Measurements from ENCODE around the gene MICU1. TPM values are rescaled to one million over a fixed set of nuclear protein-coding genes. Genes with fewer than 3 reads are reported as not detected.

MICU1 gene
- total RNA-seq, 1 experiment from 2014 or later = 39.4 TPM

GRCh38 chr10:72370201-72370722, 255.6 kb downstream of the MICU1 start:
- RAD21 ChIA-PET (ENCODE audit: low non-redundant PET in 1 of 2, low total read pairs in 2 of 2, uncharacterized antibody in 2 of 2, unreplicated experiment in 2 of 2) = no interaction called here
- Histone ChIP-seq H3K4me1 (ENCODE audit: control insufficient read depth in 1 of 2, insufficient read depth in 2 of 2, low read length in 2 of 2) (no peaks in the 10 kb centered on the region), H2AFZ (ENCODE audit: low read depth, low read length, poor library complexity, severe bottlenecking) (no peak overlapping the region), H3K27ac (ENCODE audit: low read depth, low read length) (no peak overlapping the region), H3K4me3 (replicated peaks in 1 of 2; ENCODE audit: low read depth in 1 of 2, low read length in 2 of 2) (no peak overlapping the region), H4K20me1 (ENCODE audit: insufficient read depth) (no peaks in the 10 kb centered on the region), H3K79me2 (ENCODE audit: insufficient read depth, low read length) (no peaks in the 10 kb centered on the region), H3K9ac (ENCODE audit: low read length) (no peak overlapping the region), H3K36me3 (ENCODE audit: control insufficient read depth in 1 of 2, insufficient read depth in 2 of 2, low read length in 2 of 2) (no peaks in the 10 kb centered on the region), H3K9me3 (ENCODE audit: control insufficient read depth in 1 of 2, insufficient read depth in 1 of 2, low read depth in 1 of 2, low read length in 2 of 2) (no peaks in the 10 kb centered on the region), H3K9me2 (ENCODE audit: insufficient read depth) (no peaks in the 10 kb centered on the region), H3K4me2 (ENCODE audit: low read length) (no peak overlapping the region), H3K27me3 (ENCODE audit: insufficient read depth, low read length) (no peaks in the 10 kb centered on the region)
- DNase-seq (ENCODE audit: low read depth, low spot score) = no peak
- ATAC-seq = no peak
- no TSS peak for BruUV-seq (replicated peaks)
- intact Hi-C loops (cut with micrococcal nuclease) = no loop called here
- CTCF ChIA-PET = no interaction called here
- TF ChIP-seq ATF3 (IDR thresholded peaks at IDR 0.05) (no peak), ELF1 (IDR thresholded peaks at IDR 0.05; ENCODE audit: borderline replicate concordance, low read depth) (no peak), FOSL1 (IDR thresholded peaks at IDR 0.05; ENCODE audit: low read depth) (no peak), MAX (IDR thresholded peaks at IDR 0.05) (no peak), EZH2phosphoT487 (IDR thresholded peaks at IDR 0.05; ENCODE audit: borderline replicate concordance) (no peak), ZFX (IDR thresholded peaks at IDR 0.05) (no peak), TCF7L2 (IDR thresholded peaks at IDR 0.05; ENCODE audit: borderline replicate concordance, extremely low read depth, insufficient read depth, insufficient read length) (no peak)
- TF ChIP-seq, protein P1, sequence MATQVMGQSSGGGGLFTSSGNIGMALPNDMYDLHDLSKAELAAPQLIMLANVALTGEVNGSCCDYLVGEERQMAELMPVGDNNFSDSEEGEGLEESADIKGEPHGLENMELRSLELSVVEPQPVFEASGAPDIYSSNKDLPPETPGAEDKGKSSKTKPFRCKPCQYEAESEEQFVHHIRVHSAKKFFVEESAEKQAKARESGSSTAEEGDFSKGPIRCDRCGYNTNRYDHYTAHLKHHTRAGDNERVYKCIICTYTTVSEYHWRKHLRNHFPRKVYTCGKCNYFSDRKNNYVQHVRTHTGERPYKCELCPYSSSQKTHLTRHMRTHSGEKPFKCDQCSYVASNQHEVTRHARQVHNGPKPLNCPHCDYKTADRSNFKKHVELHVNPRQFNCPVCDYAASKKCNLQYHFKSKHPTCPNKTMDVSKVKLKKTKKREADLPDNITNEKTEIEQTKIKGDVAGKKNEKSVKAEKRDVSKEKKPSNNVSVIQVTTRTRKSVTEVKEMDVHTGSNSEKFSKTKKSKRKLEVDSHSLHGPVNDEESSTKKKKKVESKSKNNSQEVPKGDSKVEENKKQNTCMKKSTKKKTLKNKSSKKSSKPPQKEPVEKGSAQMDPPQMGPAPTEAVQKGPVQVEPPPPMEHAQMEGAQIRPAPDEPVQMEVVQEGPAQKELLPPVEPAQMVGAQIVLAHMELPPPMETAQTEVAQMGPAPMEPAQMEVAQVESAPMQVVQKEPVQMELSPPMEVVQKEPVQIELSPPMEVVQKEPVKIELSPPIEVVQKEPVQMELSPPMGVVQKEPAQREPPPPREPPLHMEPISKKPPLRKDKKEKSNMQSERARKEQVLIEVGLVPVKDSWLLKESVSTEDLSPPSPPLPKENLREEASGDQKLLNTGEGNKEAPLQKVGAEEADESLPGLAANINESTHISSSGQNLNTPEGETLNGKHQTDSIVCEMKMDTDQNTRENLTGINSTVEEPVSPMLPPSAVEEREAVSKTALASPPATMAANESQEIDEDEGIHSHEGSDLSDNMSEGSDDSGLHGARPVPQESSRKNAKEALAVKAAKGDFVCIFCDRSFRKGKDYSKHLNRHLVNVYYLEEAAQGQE (IDR thresholded peaks at IDR 0.05; ENCODE audit: low read depth) = no peak
- POLR2A ChIA-PET = no interaction called here

All from HCT116 (cell line).